ENCODE measurements around the gene SPPL3.

Gene SPPL3

DNA sequence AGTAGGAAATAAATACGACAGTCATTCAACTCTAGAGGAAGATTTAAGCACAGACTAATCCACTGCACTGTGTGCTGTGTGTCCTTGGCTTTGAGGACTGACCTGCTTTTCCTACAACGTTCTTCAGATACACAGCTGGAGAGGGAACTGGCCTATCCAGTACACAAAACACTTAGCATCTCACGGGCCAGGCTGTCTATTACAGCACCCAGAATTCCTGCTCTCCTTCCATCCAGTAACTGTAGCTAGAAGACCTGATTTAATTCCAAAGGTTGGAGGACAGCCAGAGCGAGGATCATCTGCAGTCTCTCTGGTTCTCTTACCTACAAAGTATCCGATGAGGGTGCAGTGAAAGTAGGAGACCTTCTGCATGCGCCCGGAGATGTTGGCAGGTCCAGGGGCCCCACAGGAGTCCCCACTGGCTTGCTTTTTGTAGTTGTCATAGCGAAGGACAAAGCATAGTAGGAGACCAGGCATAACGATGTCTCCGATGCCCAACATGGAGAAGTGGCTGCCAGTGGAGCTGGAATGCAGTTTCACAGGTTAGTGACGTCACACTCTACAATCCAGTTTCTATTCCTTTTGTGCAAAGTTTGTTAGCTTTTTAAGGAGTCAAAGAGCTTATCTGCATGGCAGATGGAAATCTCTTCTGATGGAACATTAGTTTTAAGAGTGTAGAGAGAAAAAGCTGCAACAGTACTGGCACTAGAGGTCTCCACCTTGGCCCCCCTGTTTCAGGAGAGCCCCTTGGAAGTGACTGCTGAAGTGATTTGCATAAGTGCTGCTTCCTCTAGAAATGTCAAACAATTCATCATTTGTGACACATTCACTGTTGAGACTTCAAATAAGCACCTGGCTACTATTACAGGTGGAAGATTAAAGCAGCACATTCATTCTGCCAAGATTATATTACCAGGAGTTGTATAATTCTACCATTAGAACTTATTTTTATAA, 136.8 kb downstream of the SPPL3 start:
- DNase-seq (ENCODE audit: insufficient read length, low spot score) = no peak

DNA sequence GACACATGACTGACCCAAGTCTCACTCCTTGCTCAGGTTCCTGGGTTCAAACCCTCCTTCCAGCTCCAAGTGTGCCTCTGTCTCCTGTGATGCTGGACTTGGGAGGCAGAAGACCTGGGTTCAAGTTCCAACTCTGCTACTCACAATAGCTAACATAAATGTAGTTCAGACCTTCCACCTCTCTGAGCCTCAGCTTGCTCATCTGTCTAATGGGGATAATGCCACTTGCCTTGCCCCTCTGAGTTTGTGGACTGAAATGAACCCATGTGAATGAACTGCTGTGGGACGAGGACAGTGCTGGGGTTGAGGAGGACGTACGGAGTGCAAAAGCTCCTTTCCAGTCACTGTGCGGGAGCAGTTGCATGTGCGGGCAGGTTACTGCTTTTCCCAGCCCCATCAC, 137.6 kb downstream of the SPPL3 start:
- DNase-seq (ENCODE audit: insufficient read length, low spot score) = no peak
- TF ChIP-seq, protein P1, sequence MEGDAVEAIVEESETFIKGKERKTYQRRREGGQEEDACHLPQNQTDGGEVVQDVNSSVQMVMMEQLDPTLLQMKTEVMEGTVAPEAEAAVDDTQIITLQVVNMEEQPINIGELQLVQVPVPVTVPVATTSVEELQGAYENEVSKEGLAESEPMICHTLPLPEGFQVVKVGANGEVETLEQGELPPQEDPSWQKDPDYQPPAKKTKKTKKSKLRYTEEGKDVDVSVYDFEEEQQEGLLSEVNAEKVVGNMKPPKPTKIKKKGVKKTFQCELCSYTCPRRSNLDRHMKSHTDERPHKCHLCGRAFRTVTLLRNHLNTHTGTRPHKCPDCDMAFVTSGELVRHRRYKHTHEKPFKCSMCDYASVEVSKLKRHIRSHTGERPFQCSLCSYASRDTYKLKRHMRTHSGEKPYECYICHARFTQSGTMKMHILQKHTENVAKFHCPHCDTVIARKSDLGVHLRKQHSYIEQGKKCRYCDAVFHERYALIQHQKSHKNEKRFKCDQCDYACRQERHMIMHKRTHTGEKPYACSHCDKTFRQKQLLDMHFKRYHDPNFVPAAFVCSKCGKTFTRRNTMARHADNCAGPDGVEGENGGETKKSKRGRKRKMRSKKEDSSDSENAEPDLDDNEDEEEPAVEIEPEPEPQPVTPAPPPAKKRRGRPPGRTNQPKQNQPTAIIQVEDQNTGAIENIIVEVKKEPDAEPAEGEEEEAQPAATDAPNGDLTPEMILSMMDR (IDR thresholded peaks at IDR 0.05; ENCODE audit: insufficient read depth, missing control alignments) = no peak
- no peak for FAIRE-seq

More for the DNA sequence above, 136.8 kb downstream of the SPPL3 start:
- TF ChIP-seq, protein P1 (IDR thresholded peaks at IDR 0.05; ENCODE audit: insufficient read depth, missing control alignments) = no peak
- FAIRE-seq = no peak

DNA sequence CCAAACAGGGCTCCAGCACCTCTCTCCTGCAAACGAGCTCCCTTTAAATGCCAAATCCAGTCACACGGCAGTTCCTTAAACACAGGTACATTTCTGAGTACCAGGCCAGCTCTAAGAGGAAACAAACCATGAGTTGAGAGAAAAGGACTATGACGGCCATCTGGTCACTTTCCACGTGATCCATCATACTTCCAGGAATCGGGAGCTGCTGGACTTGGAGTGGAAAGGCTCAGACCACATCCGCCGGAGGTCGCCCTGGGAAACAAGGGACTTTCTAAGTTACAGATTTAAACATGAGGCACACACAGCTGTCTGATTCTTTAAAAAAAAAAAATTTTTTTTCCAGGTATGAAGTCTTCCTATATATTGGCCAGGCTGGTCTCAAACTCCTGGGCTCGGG, 139.3 kb downstream of the SPPL3 start:
- DNase-seq (ENCODE audit: insufficient read length, low spot score) (no peak), FAIRE-seq (no peak)
- TF ChIP-seq, protein P1 (IDR thresholded peaks at IDR 0.05; ENCODE audit: insufficient read depth, missing control alignments) = no peak

DNA sequence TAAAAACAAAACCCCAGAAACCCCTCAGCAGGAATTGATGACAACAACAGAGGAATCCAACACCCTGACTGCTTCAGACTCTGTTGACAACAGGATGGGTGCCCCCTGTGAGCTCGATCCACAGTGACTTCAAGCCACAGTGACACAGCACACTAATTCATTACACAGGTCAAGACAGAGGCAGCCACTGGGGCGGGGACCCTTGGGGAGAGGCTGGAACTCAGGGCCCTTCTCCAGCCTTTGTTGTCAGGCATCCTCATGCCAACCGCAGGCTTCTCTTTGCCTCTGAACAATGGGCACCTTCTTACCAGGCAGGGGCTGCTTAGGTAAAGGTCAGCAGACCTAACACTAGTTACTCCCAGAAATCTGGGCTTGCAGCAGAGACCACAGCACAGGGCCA, 140.9 kb downstream of the SPPL3 start:
- DNase-seq (ENCODE audit: insufficient read length, low spot score) (no peak), FAIRE-seq (no peak)

DNA sequence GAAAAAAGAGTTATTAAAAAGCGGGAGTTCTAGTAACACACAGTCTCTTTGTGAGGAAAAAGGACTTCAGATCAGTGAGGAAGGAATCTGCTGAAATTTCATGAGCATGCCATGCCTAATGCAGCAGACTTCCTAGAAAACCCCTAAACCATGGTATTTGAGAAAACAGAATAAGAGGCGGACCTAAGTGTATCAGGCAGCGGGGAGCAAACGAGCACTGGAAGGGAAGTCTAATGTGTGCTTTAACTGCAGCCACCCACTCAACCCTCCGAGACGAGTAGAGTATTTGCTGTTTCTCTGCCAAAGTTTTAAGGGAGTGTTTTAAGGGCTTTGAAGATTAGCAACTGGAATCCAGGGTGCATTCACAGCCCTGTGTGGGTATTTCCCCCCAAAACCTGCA, 142.1 kb downstream of the SPPL3 start:
- DNase-seq (ENCODE audit: insufficient read length, low spot score) = no peak
- no peak for FAIRE-seq
- TF ChIP-seq, protein P1 (IDR thresholded peaks at IDR 0.05; ENCODE audit: insufficient read depth, missing control alignments) = no peak

More for the DNA sequence above, 140.9 kb downstream of the SPPL3 start:
- TF ChIP-seq, protein P1 (IDR thresholded peaks at IDR 0.05; ENCODE audit: insufficient read depth, missing control alignments) = no peak

DNA sequence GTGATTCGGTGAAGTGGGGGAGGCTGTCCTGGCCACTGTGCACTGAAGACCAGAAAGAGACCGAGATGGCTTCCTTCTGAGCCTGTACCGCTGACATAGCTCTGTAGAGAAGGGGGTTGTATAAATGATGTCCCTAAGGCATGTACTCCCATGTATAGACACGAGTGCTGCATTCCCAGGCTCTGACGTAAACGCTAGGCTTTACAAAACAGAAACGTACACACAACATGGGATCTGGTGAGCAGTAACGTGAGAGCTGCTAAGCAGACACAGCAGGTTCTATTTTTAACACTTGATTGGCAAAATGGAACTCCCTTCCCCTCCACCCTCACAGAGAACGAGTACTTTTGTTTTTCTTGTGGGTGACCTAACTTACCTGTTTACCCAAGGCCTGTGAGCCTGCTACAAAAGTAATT, 142.6 kb downstream of the SPPL3 start:
- TF ChIP-seq, protein P1 (IDR thresholded peaks at IDR 0.05; ENCODE audit: insufficient read depth, missing control alignments) = no peak
- FAIRE-seq = no peak

More for the DNA sequence above, 142.6 kb downstream of the SPPL3 start:
- DNase-seq (ENCODE audit: insufficient read length, low spot score) = no peak
